ENCODE data around the gene TET2.

DNA sequence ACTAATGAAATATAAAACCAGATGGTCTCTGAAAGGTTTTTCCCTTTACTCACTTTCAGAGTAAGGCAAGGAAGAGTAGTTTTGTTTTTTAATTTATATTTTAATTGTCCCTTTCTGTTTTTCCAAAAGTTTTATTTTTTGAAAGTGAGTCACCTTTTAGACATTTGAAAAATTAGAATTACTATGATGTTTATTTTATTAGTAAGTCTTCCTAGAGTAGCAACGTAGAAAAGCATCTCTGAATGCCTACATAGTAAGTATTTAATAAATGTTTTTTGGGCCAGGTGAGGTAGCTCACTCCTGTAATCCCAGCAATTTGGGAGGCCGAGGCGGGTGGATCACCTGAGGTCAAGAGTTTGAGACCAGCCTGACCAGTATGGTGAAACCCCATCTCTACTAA is 51.1 kb downstream of the TET2 start:
- no peak for TF ChIP-seq POLR2A (IDR thresholded peaks at IDR 0.05; ENCODE audit: low read length)
- TF ChIP-seq GATA1 (IDR thresholded peaks at IDR 0.05; ENCODE audit: low read depth, low read length): no peak
